Astrocyte of the spinal cord (primary cell): ENCODE measurements around the gene ZC3H18.

Experiments
- DNase-seq: peaks from one replicate; pipeline ENCODE4 v3.0.0; 2011; ENCODE audit warnings: low read depth, low spot score
- H3K4me3 ChIP-seq: 2 replicates; pipeline ENCODE4 v1.5.1; 2011; ENCODE audit warnings: low read depth, mild to moderate bottlenecking, low read length, moderate library complexity
- CTCF ChIP-seq: IDR thresholded peaks from 2 replicates; pipeline ENCODE4 v1.5.1; 2012; ENCODE audit warnings: low read depth, mild to moderate bottlenecking, low read length, inconsistent platforms
- in situ Hi-C: cut with HindIII; loops from 2 replicates; pipeline ENCODE4 v1.10.0; 2017; ENCODE audit warnings: low sequenced_read_pairs

ZC3H18 gene

DNA sequence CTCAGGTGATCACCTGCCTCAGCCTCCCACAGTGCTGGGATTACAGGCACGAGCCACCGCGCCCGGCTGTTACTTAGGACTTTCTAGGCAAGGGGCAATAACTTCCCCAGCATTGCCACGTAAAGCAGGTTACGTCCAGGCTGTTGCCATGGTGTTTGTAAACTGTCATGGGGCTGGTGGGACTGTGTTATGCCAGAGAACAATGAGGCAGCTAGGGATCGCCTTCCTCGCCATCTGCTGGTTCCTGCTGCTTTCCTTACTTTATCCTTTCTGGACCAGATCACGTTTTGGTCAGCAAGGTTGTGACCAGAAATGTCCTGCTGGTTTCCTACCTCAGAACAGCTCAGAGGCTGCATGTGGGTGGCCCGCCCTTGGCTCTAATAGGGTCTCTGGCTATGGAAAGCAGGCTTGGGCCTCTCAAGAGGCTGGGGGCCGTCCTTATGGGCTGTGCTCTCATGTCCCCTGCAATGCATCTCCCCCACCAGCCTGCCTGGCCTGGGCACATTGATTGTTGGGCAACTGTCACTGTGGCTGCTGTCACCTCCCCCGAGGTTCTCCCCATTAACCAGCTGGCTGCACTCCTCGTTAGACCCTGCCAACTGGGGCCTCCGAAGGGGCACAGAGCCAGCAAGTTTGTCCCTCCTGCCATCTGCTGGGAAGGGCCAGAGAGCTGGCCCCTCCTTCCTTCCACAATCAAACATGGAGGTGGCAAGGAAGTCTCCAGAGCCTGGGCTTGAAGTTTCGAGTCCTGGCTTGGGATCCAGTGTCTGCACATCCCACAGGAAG, 28.2 kb upstream of the ZC3H18 start:
- DNase-seq: no peak
- in situ Hi-C loops: no loop called here
- H3K4me3 ChIP-seq: no peak overlapping the region
- TF ChIP-seq CTCF: no peak

DNA sequence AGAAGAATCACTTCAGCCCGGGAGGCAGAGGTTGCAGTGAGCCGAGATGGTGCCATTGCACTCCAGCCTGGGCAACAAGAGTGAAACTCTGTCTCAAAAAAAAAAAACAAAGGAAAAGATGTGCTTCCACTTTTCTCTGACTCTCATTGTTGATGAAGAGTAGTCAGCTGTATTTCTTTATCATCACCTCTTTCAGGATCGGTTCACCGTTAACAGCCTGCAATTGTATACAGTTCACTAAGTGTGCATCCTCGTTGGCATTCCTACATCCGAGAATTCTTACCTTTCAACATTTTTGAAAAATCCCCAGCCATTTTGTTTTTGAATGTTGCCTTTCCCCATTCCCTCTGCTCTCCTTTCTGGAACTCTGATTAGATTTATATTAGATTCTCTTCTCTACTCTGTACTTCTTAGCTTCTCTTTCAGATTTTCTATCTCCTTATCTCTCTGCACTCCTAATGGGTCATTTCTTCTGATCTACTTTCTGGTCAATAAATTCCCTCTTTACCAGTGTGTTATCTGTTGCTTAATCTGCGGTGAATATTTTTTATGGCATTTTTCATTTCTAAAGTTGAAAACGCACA, 26.9 kb upstream of the ZC3H18 start:
- no peak for TF ChIP-seq CTCF
- no peak for DNase-seq
- in situ Hi-C loops: no loop called here
- H3K4me3 ChIP-seq: no peak overlapping the region

DNA sequence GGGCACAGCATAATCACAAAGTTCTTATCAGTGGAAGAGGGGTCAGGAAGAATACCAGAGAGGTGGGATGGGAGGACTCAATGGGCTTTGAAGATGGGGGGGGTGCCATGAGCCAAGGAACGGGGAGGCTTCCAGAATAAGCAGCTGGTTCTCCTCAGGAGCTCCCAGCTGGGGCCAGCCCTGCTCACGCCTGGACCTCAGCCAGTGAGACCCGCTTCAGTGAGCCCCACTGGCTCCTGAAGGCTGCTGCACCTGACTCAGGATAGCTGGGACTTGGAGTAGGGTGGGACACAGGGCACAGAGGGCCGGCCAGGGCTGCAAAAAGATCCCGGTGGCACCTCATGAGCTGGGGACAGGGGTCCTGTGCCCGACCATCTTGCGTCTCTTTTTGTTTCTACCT, 24.4 kb upstream of the ZC3H18 start:
- TF ChIP-seq CTCF: no peak
- in situ Hi-C loops: no loop called here
- no peak for DNase-seq
- no peak overlapping the region for H3K4me3 ChIP-seq

GRCh38 chr16:88548131-88548874, 21.9 kb upstream of the ZC3H18 start:
- TF ChIP-seq CTCF: no peak
- in situ Hi-C loops: no loop called here
- DNase-seq: no peak
- H3K4me3 ChIP-seq: no peak overlapping the region

GRCh38 chr16:88548985-88549384, 21.2 kb upstream of the ZC3H18 start:
- in situ Hi-C loops: no loop called here
- no peak for TF ChIP-seq CTCF
- no peak overlapping the region for H3K4me3 ChIP-seq
- no peak for DNase-seq

DNA sequence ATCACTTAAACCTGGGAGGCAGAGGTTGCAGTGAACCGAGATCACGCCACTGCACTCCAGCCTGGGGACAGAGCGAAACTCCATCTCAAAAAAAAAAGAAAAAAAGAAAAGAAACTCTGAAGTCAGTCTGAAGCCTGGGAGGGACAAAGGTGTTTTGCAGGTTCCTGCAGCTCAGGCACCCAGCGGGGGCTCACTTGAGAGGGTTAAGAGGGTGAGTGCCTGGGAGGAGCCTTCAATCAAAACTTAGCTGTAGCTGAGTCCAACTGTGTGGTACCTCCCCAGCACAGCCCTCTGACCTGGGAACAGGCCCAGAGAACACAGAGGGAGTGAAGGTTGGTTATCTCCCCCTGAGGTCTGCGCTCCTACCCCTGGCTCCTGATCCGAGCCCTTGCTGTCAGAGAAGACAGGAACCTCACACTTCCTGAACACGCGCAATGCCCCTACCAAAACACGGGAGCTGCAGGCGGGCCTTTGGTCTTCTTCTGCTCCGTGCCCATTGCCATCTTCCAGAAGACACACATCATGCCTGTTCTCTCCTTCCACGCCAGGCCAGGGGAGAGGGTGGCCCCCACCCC, 20.4 kb upstream of the ZC3H18 start:
- H3K4me3 ChIP-seq: no peak overlapping the region
- in situ Hi-C loops: no loop called here
- no peak for DNase-seq
- TF ChIP-seq CTCF: no peak
